Measurements from ENCODE around the gene FBXL12.
A peak's percentile ranks its signal among the peaks of the same experiment; 100 is the strongest.

FBXL12 gene

DNA sequence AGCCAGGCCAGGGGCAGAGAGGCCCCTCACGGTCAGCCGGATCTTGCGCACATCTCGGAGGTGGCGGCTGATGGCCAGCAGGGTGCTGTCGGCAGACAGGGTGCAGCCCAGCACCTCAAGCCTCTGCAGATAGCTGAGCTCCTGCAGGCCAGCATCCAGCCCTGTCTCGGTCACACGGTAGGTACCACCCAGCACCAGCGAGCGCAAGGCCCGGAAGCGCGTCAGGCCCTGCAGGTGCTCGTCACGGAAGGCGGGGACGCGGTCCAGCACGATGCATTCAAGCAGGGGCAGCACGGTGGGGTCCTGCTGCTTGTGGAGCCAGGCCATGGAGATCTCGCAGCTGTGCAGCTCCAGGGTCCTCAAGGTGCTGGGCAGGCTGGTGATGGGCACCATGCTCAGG lies 7.7 kb downstream of the FBXL12 start:
- Histone ChIP-seq H3K27me3 (ENCODE audit: insufficient read depth, low read length) (no peaks in the 10 kb centered on the region), H3K9ac (ENCODE audit: low read depth, low read length) (no peak overlapping the region), H3K4me1 (ENCODE audit: insufficient read depth, low read length) (no peaks in the 10 kb centered on the region), H3K9me3 (ENCODE audit: insufficient read depth, low read depth, low read length) (peaks cover 4% of the 10 kb centered on the region; the same call in 1 of the 2 replicates), H3K36me3 (ENCODE audit: insufficient read depth, low read length) (peaks cover 40% of the 10 kb centered on the region), H3K27ac (ENCODE audit: low read depth, low read length) (no peak overlapping the region), H3K4me3 (ENCODE audit: low read length) (no peak overlapping the region)
- WGBS, result 97% methylated on average over 21 of the region's 21 CpGs

GRCh38 chr19:9808855-9809824 lies 9.7 kb downstream of the FBXL12 start:
- no peaks in the 10 kb centered on the region for H3K27me3 ChIP-seq (ENCODE audit: insufficient read depth, low read length)
- no peak overlapping the region for H3K4me3 ChIP-seq (ENCODE audit: low read length)
- 96% methylated on average over 11 of the region's 11 CpGs for WGBS
- no peaks in the 10 kb centered on the region for H3K9me3 ChIP-seq (ENCODE audit: insufficient read depth, low read depth, low read length)
- peaks cover 34% of the 10 kb centered on the region for H3K36me3 ChIP-seq (ENCODE audit: insufficient read depth, low read length)
- no peak overlapping the region for H3K9ac ChIP-seq (ENCODE audit: low read depth, low read length)
- no peaks in the 10 kb centered on the region for H3K4me1 ChIP-seq (ENCODE audit: insufficient read depth, low read length)
- H3K27ac ChIP-seq (ENCODE audit: low read depth, low read length), result no peak overlapping the region

GRCh38 chr19:9806803-9807202 lies 12.1 kb downstream of the FBXL12 start:
- peaks cover 31% of the 10 kb centered on the region for H3K36me3 ChIP-seq (ENCODE audit: insufficient read depth, low read length)

GRCh38 chr19:9801976-9802375 lies 16.9 kb downstream of the FBXL12 start:
- H3K27me3 ChIP-seq (ENCODE audit: insufficient read depth, low read length), result no peaks in the 10 kb centered on the region
- no peak overlapping the region for H3K9ac ChIP-seq (ENCODE audit: low read depth, low read length)
- H3K4me1 ChIP-seq (ENCODE audit: insufficient read depth, low read length), result no peaks in the 10 kb centered on the region
- H3K27ac ChIP-seq (ENCODE audit: low read depth, low read length), result no peak overlapping the region
- H3K9me3 ChIP-seq (ENCODE audit: insufficient read depth, low read depth, low read length), result no peaks in the 10 kb centered on the region
- 89% methylated on average over 10 of the region's 10 CpGs for WGBS
- 0 out of 2 replicates have a peak, but pooled peaks cover 3% of the 10 kb centered on the region for H3K36me3 ChIP-seq (ENCODE audit: insufficient read depth, low read length)
- H3K4me3 ChIP-seq (ENCODE audit: low read length), result no peak overlapping the region

More at GRCh38 chr19:9806803-9807202, 12.1 kb downstream of the FBXL12 start:
- H3K4me3 ChIP-seq (ENCODE audit: low read length), result no peak overlapping the region
- WGBS, result 96% methylated on average over 3 of the region's 3 CpGs
- no peak overlapping the region for H3K9ac ChIP-seq (ENCODE audit: low read depth, low read length)
- no peaks in the 10 kb centered on the region for H3K4me1 ChIP-seq (ENCODE audit: insufficient read depth, low read length)
- H3K9me3 ChIP-seq (ENCODE audit: insufficient read depth, low read depth, low read length), result no peaks in the 10 kb centered on the region
- no peak overlapping the region for H3K27ac ChIP-seq (ENCODE audit: low read depth, low read length)
- no peaks in the 10 kb centered on the region for H3K27me3 ChIP-seq (ENCODE audit: insufficient read depth, low read length)

DNA sequence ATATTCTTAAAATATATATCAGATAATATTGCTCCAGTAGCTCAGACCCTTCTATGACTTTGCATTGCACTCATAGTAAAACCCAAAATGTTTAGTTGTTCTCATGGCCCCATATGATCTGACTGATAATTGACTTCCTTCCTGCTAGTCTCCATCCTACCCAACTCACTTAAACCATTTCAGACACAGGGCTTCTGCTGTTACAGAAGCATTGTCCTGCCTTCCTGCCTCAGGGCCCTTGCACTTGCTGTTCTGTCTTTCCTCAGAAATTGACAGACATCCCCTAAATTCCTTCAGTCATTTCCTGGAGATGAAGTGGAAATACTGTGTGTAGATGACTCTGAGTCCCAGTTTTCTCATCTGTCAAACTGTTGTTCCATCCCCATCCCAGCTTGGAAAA lies 19.7 kb downstream of the FBXL12 start:
- Histone ChIP-seq H3K27me3 (ENCODE audit: insufficient read depth, low read length) (no peaks in the 10 kb centered on the region), H3K9ac (ENCODE audit: low read depth, low read length) (no peak overlapping the region), H3K36me3 (ENCODE audit: insufficient read depth, low read length) (no peaks in the 10 kb centered on the region), H3K9me3 (ENCODE audit: insufficient read depth, low read depth, low read length) (no peaks in the 10 kb centered on the region), H3K4me1 (ENCODE audit: insufficient read depth, low read length) (no peaks in the 10 kb centered on the region), H3K27ac (ENCODE audit: low read depth, low read length) (no peak overlapping the region), H3K4me3 (ENCODE audit: low read length) (no peak overlapping the region)

- H3K9ac ChIP-seq (ENCODE audit: low read depth, low read length), result no peak overlapping the region
- no peaks in the 10 kb centered on the region for H3K27me3 ChIP-seq (ENCODE audit: insufficient read depth, low read length)
- WGBS, result 93% methylated on average over 5 of the region's 5 CpGs
- H3K27ac ChIP-seq (ENCODE audit: low read depth, low read length), result no peak overlapping the region
- no peak overlapping the region for H3K4me3 ChIP-seq (ENCODE audit: low read length)
- H3K4me1 ChIP-seq (ENCODE audit: insufficient read depth, low read length), result no peaks in the 10 kb centered on the region
- H3K36me3 ChIP-seq (ENCODE audit: insufficient read depth, low read length), result no peaks in the 10 kb centered on the region
- no peaks in the 10 kb centered on the region for H3K9me3 ChIP-seq (ENCODE audit: insufficient read depth, low read depth, low read length)
These were observed 21.0 kb downstream of the FBXL12 start for GRCh38 chr19:9797871-9798270.

DNA sequence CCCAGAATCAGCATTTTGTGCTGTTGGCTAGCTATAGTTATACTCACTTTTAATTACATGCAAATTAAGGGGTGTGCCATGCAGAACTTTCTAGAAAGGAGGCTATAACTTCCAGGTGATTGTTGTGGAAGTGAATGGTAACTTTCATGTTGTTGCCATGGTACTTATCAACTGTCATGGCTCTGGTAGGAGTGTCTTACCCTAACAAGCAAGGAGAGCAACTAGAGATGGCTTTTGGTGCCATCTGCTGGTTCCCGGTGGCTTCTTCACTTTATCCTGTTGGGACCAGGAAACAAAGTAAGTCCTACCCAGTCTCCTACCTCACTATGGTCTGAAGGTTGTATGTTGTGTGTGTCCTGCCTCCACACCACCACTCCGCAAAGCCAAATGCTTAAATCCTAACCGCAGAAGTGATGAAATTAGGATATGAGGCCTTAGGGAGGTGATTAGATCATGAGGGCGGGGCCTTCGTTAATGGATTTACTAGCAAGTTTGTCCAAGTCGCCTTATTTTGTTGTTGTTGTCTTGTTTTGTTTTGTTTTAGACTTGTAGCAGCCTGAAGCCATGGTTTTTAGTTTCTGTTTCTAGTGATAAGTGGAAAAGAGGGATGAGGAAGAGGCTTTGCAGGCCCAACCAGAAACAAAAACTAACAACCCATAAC lies 22.6 kb downstream of the FBXL12 start:
- Histone ChIP-seq H3K27ac (ENCODE audit: low read depth, low read length) (no peak overlapping the region), H3K36me3 (ENCODE audit: insufficient read depth, low read length) (no peaks in the 10 kb centered on the region), H3K4me3 (ENCODE audit: low read length) (no peak overlapping the region), H3K9me3 (ENCODE audit: insufficient read depth, low read depth, low read length) (no peaks in the 10 kb centered on the region), H3K9ac (ENCODE audit: low read depth, low read length) (no peak overlapping the region), H3K4me1 (ENCODE audit: insufficient read depth, low read length) (no peaks in the 10 kb centered on the region), H3K27me3 (ENCODE audit: insufficient read depth, low read length) (no peaks in the 10 kb centered on the region)
- WGBS, result 54% methylated on average over 6 of the region's 6 CpGs

GRCh38 chr19:9793071-9793591 lies 25.7 kb downstream of the FBXL12 start:
- H3K9ac ChIP-seq (ENCODE audit: low read depth, low read length), result peak overlapping the region; percentile 82
- no peaks in the 10 kb centered on the region for H3K36me3 ChIP-seq (ENCODE audit: insufficient read depth, low read length)
- no peaks in the 10 kb centered on the region for H3K9me3 ChIP-seq (ENCODE audit: insufficient read depth, low read depth, low read length)
- 22% methylated on average over 36 of the region's 36 CpGs for WGBS
- no peaks in the 10 kb centered on the region for H3K27me3 ChIP-seq (ENCODE audit: insufficient read depth, low read length)
- peak overlapping the region; percentile 87 for H3K27ac ChIP-seq (ENCODE audit: low read depth, low read length)
- H3K4me3 ChIP-seq (ENCODE audit: low read length), result peak overlapping the region; percentile 69
- 0 out of 2 replicates have a peak, but pooled peaks cover 4% of the 10 kb centered on the region for H3K4me1 ChIP-seq (ENCODE audit: insufficient read depth, low read length)

- H3K27ac ChIP-seq (ENCODE audit: low read depth, low read length), result peak overlapping the region; percentile 87
These were observed 26.4 kb downstream of the FBXL12 start for GRCh38 chr19:9792206-9793070.

GRCh38 chr19:9791552-9792205 lies 27.2 kb downstream of the FBXL12 start:
- H3K4me3 ChIP-seq (ENCODE audit: low read length), result peak overlapping the region; percentile 74
- no peak overlapping the region; the same call in 1 of the 2 replicates for H3K27ac ChIP-seq (ENCODE audit: low read depth, low read length)
- 1% methylated on average over 40 of the region's 50 CpGs for WGBS
- no peak overlapping the region for H3K9ac ChIP-seq (ENCODE audit: low read depth, low read length)
- no peaks in the 10 kb centered on the region for H3K9me3 ChIP-seq (ENCODE audit: insufficient read depth, low read depth, low read length)
- no peaks in the 10 kb centered on the region for H3K27me3 ChIP-seq (ENCODE audit: insufficient read depth, low read length)
- 0 out of 2 replicates have a peak, but pooled peaks cover 4% of the 10 kb centered on the region for H3K4me1 ChIP-seq (ENCODE audit: insufficient read depth, low read length)
- H3K36me3 ChIP-seq (ENCODE audit: insufficient read depth, low read length), result no peaks in the 10 kb centered on the region

More at GRCh38 chr19:9792206-9793070, 26.4 kb downstream of the FBXL12 start:
- Histone ChIP-seq H3K27me3 (ENCODE audit: insufficient read depth, low read length) (no peaks in the 10 kb centered on the region), H3K9me3 (ENCODE audit: insufficient read depth, low read depth, low read length) (no peaks in the 10 kb centered on the region), H3K4me1 (ENCODE audit: insufficient read depth, low read length) (0 out of 2 replicates have a peak, but pooled peaks cover 4% of the 10 kb centered on the region), H3K36me3 (ENCODE audit: insufficient read depth, low read length) (no peaks in the 10 kb centered on the region), H3K4me3 (ENCODE audit: low read length) (peak overlapping the region; percentile 74), H3K9ac (ENCODE audit: low read depth, low read length) (peak overlapping the region; percentile 82)
- WGBS, result under 1% methylated on average over 59 of the region's 70 CpGs
